OCI-LY3 (cell line): ENCODE measurements around the gene MED10.

Experiments
- H2AFZ ChIP-seq: fragments of 200-600, 300-600 bp; shearing (Covaris generic); 2 replicates; pipeline ENCODE4 v1.6.0; 2014; ENCODE audit warnings: antibody characterized with exemption, low read depth, low read length
- H3K27ac ChIP-seq: fragments of 200-600, 300-600 bp; sonication (generic); 2 replicates; pipeline ENCODE4 v1.5.1; 2014; ENCODE audit warnings: mild to moderate bottlenecking, low read length, moderate library complexity, mixed read lengths
- H3K27me3 ChIP-seq: fragments of 200-600, 300-600 bp; sonication (generic); 2 replicates; pipeline ENCODE4 v1.6.1; 2014; ENCODE audit warnings: low read depth, low read length, mixed read lengths
- H3K36me3 ChIP-seq: fragments of 200-600, 300-600 bp; sonication (generic); replicated peaks from 2 replicates; pipeline ENCODE3; 2014; ENCODE audit warnings: low read depth, low read length, mixed read lengths
- H3K4me1 ChIP-seq: fragments of 300-600, 200-600 bp; sonication (generic); 2 replicates; pipeline ENCODE4 v1.6.1; 2014; ENCODE audit warnings: low read length, mixed read lengths
- H3K4me2 ChIP-seq: fragments of 200-600, 300-600 bp; sonication (generic); 2 replicates; pipeline ENCODE4 v1.6.1; 2014; ENCODE audit warnings: low read length, mixed read lengths
- H3K4me3 ChIP-seq: fragments of 300-600, 200-600 bp; sonication (generic); 2 replicates; pipeline ENCODE4 v1.5.1; 2014; ENCODE audit warnings: antibody characterized with exemption, mild to moderate bottlenecking, low read length, moderate library complexity
- H3K79me2 ChIP-seq: fragments of 300-600, 200-600 bp; shearing (Covaris generic); 2 replicates; pipeline ENCODE4 v1.6.1; 2014; ENCODE audit warnings: mild to moderate bottlenecking, low read length, mixed read lengths
- H3K9ac ChIP-seq: fragments of 300-600, 200-600 bp; shearing (Covaris generic); 2 replicates; pipeline ENCODE4 v1.6.0; 2014; ENCODE audit warnings: mild to moderate bottlenecking, low read length, moderate library complexity
- H3K9me3 ChIP-seq: fragments of 200-600, 300-600 bp; shearing (Covaris generic); 2 replicates; pipeline ENCODE4 v1.6.1; 2014; ENCODE audit warnings: low read length, mixed read lengths; ENCODE audit not compliant: insufficient read depth
- H4K20me1 ChIP-seq: fragments of 200-600, 300-600 bp; sonication (generic); 2 replicates; pipeline ENCODE4 v1.6.1; 2016; ENCODE audit warnings: low read length, mixed read lengths; ENCODE audit not compliant: insufficient read depth
- CTCF ChIP-seq: fragments of 200-600, 300-600 bp; sonication (generic); IDR thresholded peaks from 2 replicates; pipeline ENCODE4 v1.5.1; 2014; ENCODE audit warnings: antibody characterized with exemption, low read length, low read depth
- EZH2phosphoT487 ChIP-seq: fragments of 200-600 bp; shearing (Covaris generic); IDR thresholded peaks from 2 replicates; pipeline ENCODE4 v1.6.1; 2018; ENCODE audit warnings: antibody characterized with exemption, mixed run types, low read depth

Gene MED10

GRCh38 chr5:6387970-6388369 is 9.6 kb upstream of the MED10 start:
- no peaks in the 10 kb centered on the region for H3K36me3 ChIP-seq
- no peaks in the 10 kb centered on the region for H3K4me1 ChIP-seq
- H3K4me2 ChIP-seq = no peak overlapping the region
- TF ChIP-seq CTCF = no peak
- no peak for TF ChIP-seq EZH2phosphoT487
- H3K4me3 ChIP-seq = no peak overlapping the region
- no peaks in the 10 kb centered on the region for H3K9me3 ChIP-seq
- no peaks in the 10 kb centered on the region for H3K27me3 ChIP-seq
- no peaks in the 10 kb centered on the region for H3K79me2 ChIP-seq
- H2AFZ ChIP-seq = no peak overlapping the region
- H3K9ac ChIP-seq = no peak overlapping the region
- no peak overlapping the region for H3K27ac ChIP-seq
- no peaks in the 10 kb centered on the region for H4K20me1 ChIP-seq

GRCh38 chr5:6386271-6386670 is 7.9 kb upstream of the MED10 start:
- H3K27me3 ChIP-seq = no peaks in the 10 kb centered on the region
- H3K4me3 ChIP-seq = no peak overlapping the region
- H3K79me2 ChIP-seq = no peaks in the 10 kb centered on the region
- H3K27ac ChIP-seq = no peak overlapping the region
- TF ChIP-seq EZH2phosphoT487 (no peak), CTCF (no peak)
- no peaks in the 10 kb centered on the region for H4K20me1 ChIP-seq
- H3K9me3 ChIP-seq = no peaks in the 10 kb centered on the region
- H3K9ac ChIP-seq = no peak overlapping the region
- H2AFZ ChIP-seq = no peak overlapping the region
- no peaks in the 10 kb centered on the region for H3K4me1 ChIP-seq
- H3K36me3 ChIP-seq = no peaks in the 10 kb centered on the region
- H3K4me2 ChIP-seq = no peak overlapping the region

- Histone ChIP-seq H2AFZ (no peak overlapping the region), H3K4me1 (no peaks in the 10 kb centered on the region), H3K4me3 (no peak overlapping the region), H3K9ac (no peak overlapping the region), H3K36me3 (no peaks in the 10 kb centered on the region), H3K4me2 (no peak overlapping the region), H3K79me2 (no peaks in the 10 kb centered on the region), H3K27me3 (no peaks in the 10 kb centered on the region), H4K20me1 (no peaks in the 10 kb centered on the region), H3K27ac (no peak overlapping the region), H3K9me3 (no peaks in the 10 kb centered on the region)
- TF ChIP-seq CTCF = no peak
- no peak for TF ChIP-seq EZH2phosphoT487
Observed at GRCh38 chr5:6384856-6385255, 6.5 kb upstream of the MED10 start.

- Histone ChIP-seq H3K9ac (no peak overlapping the region), H3K4me3 (no peak overlapping the region), H4K20me1 (no peaks in the 10 kb centered on the region), H3K79me2 (peaks cover under 1% of the 10 kb centered on the region; the same call in 1 of the 2 replicates), H3K27ac (no peak overlapping the region), H2AFZ (no peak overlapping the region), H3K4me1 (peaks cover 5% of the 10 kb centered on the region; the same call in 1 of the 2 replicates), H3K9me3 (no peaks in the 10 kb centered on the region), H3K36me3 (no peaks in the 10 kb centered on the region), H3K4me2 (no peak overlapping the region), H3K27me3 (no peaks in the 10 kb centered on the region)
- TF ChIP-seq CTCF (no peak), EZH2phosphoT487 (no peak)
Observed at GRCh38 chr5:6383376-6383775, 5.0 kb upstream of the MED10 start.
